Stimulated activated CD4-positive, alpha-beta T cell treated with anti-CD3 and anti-CD28 coated beads, TNF-alpha, amount 100 ng/mL, for 1 hour (primary cell): Measurements from ENCODE around the gene LDB1.

Experiments
- DNase-seq, 3 donors: peaks; one replicate each; pipeline ENCODE4 v3.0.0-alpha.2; 2020; ENCODE audit warnings: low read depth in 3 of 3, low spot score in 1 of 3

Gene LDB1

DNA sequence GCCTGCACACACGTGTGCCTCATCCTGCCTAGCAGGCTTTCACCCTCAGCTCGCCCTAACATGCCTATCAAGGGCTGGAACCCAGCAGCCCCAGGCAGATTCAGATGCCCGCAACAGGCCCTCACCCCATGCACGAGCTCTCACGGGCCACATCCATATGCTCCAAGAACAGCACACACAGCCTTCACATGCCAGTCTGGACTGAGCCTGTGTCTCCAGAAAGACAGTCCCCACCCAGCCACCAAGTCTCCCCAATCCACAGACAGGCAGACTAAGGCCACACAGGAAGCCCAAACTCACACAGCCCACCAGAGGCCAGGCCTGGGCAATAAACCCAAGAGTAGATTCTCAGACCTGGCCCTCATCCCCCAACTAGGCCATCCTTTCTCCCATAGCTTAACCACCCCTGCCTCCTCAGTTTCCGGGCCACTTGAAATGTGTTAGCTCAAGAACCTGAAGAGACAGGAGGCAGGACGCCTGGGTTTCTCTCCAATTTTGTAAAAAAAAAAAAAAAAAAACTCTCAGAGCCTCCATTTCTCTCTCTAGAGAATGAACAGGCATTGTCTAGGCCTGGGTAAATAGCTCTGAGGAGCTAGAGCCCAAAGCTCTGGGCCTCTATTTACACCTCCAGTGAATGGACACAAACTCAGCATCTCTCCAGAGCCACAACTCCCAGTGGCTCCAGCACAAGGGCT is 6.8 kb downstream of the LDB1 start:
- DNase-seq, result no peak

DNA sequence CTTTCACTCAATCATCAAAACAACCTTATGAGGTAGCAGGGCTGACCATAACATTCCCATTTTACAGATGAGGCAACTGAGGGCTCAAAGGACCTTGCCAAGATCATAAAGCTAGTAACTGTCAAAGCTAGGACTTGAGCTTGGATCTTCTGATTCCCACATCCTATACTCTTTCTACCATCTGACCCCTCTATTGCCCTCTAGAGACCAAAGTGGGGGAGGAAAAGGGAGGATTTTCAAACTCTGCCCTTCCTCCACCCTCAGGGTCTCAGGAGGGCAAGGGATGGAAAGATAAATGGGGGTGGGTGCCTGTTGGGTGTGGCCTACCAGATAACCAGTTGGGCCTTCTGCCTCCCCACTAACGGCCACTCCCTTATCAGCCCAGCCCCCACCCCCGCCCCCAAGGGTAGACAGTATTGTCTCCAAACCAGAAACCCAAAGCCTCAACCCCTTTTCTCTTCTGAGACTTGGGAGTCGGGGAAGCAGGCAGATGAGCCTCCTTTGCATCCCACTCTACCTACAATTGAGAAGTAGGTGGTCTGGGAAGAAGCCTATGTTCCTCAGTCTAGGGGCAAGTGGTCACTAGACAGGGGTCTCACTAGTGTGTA is 7.9 kb downstream of the LDB1 start:
- no peak for DNase-seq

DNA sequence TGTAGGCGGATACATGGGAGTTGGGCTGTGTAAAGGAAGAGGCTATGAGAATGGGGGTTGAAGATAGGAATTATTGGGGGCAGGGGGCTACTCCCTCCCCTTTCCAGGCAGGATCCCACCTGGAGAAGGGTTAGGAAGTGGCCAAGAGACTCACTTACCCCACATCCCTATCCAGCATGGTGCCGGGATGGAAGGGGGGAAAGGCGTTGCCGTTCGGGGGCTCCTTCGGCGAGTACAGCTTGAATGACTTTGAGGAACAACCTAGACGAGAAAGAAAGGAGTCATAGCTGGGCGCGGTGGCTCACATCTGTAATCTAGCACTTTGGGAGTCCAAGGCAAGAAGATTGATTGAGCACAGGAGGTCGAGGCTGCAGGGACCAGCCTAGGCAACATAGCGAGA is 8.9 kb downstream of the LDB1 start:
- no peak for DNase-seq

DNA sequence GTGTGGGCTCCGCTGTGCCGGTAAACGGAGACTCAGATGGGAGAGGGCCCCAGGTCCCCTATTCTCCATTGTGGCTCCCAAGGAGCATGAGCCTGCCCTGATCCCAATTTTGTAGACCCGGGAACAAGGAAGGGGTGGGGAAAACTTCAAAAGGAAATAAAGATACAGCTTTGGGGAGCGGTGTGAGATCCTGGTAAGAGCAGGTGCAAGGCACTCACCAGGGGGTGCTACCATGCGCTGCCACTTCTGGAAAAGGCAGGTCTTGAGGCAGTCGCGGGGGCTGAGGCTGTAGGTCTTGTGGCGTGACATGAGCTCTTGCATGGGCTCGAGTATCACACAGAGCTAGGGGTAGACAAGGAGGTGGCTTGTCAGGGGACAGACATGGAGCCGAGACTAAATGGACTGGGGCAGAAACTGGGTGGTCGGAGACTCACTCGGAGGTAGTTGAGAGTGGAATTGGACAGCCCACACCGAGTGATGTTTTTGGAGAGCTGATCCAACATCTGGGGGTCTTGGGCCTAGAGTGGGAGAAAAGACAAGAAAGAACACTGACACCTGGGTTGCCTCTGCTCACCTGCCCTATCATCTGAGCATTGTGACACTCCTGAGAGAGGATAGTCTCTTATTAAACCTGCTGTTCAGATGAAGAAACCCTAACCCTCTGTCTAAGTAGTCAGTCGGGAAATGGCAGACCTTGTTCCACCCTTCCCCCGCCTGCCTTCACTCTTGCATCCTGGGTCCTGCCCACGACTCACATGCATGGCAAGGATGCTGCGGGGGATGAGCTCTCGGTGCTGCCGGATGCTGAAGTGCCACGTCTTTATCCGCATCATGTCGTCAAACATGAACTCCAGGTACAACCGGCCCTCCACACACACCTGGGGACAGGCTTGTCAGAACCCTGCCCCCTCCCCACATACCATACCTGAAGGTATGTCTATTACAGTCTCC is 10.7 kb downstream of the LDB1 start:
- DNase-seq, result no peak

DNA sequence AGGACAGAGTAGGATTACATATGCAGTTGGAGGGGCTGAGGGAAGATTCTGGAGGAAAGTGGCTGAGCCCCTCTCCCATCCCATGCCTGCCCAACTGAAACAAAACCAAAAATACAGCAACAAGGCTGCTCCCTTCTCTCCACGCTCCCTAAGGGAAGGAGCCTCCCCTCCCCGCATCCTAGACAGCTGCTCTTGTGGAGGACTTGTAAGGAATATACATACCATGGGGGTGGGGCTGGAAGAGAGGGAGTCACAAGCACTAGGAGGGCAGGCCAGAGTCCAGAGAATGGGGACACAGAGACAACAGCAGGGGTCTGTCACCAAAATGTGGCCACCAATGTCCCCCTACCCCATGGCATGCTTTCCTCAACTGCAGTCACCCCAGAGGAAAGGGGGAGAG is 13.2 kb downstream of the LDB1 start:
- DNase-seq, result no peak

DNA sequence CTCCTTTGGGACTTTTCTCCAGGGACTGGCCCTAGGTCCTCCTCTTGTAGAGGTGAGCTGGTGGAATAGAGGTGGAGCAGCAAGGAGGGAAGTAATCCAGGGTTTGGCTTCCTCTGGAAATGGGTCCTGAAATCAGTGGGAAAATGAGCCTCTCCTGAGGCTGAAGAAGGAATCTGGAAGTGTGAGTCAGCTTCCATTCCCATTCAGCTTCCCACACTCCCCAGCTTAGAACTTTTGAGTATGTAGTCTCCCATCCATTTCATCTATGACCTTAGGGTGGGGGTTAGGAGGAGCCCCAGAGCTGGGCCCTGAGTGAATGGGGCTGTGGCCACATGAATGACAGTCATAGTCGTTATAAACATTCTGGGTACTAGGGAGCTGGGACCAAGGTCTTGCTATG is 17.7 kb downstream of the LDB1 start:
- no peak for DNase-seq

DNA sequence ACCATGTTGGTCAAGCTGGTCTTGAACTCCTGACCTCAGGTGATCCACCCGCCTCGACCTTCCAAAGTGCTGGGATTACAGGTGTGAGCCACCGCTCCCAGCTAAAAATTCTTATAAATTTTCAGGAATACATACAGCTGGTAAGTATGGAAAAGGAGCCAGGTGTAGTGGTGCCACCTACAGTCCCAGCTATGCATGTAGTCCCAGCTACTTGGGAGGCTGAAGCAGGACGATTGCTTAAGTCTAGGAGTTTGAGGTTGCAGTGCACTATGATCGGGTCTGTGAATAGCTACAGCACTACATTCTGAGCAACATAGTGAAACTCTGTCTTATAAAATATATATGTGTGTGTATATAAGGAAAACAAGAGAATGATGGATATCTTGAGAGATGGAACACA is 19.0 kb downstream of the LDB1 start:
- no peak for DNase-seq

DNA sequence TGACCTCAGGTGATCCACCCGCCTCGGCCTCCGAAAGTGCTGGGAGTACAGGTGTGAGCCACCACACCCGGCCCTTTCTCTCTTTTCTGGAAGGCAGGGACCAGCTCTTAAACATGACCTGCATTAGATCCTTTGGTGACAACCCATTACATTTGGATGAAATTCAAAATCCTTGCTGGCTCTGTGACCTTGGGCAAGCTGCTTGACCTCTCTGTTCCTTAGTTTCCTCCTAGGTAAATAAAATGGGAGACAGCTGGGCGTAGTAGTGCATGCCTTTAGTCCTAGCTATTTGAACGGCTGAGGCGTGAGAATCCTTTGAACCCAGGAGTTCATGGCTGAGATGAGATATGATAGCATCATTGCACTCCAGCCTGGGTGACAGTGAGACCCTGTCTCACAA is 23.7 kb downstream of the LDB1 start:
- DNase-seq, result no peak

DNA sequence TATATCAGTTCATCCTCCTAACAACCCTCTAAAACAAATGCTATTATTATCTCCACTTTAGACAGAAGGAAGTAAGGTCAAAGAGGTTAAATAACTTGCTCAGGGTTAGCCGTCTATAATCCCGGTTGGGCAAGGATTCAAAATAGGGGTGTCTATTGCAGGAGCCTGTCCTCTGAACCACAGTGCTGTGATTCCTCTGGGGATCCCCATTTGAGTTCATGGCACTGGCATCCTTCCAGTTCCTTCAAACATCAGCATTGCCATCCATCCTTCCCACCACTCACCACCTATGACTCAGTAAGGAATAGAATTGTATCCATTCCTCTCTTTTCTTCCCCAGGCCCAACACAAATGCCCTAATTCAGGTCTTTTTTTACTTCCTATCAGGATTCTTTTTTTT is 29.4 kb downstream of the LDB1 start:
- DNase-seq, result no peak

DNA sequence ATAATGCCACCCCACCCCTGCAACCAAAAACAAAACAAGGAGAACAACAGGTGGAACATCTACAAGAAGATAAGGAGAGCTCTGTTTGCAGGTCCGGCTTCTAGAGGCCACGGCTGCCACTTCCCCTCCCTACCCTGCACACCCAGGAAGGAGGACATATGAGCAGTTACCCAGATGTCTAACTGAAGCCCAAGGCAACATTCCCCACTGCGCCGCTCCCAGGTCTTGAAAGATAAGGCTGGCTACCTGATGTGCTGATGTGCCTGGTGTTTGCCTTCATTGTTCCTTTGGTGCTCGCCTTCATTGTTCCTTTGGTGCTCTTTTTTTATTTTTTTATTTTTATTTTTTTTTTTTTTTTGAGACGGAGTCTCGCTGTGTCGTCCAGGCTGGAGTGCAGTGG is 34.0 kb downstream of the LDB1 start:
- no peak for DNase-seq

DNA sequence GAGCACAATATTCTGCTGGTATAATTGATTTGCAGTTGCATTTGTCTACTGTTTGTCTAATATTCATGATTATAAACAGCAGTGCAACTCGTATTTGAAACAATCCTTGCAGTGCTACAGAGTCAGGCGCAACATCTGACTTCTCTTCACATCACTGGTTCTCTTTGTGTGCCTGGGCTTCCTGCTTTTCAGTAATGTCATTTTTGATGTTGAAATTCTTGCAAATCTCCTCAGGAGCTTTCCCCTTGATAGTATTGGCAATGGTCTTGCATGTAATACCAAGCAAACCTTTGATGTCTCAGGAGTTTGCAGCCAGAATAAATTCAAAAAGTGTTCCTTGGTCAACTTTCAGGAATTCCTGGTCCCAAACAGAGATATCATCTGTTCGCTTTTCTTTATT is 34.8 kb downstream of the LDB1 start:
- no peak for DNase-seq

DNA sequence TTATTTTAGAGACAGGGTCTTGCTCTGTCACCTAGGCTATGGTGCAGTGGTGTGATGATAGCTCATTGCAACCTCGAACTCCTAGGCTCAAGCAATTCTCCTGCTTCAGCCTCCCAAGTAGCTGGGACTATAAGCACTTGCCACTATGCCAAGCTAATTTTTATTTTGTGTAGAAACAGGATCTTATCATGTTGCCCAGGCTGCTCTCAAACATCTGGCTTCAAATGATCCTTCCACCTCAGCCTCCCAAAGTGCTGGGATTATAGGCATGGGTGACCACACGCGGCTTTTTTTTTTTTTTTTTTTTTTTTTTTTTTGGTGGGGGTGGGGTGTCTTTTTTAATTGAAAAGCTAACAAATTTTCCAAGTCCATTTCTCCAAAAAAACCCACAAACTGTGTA is 36.6 kb downstream of the LDB1 start:
- DNase-seq, result no peak

DNA sequence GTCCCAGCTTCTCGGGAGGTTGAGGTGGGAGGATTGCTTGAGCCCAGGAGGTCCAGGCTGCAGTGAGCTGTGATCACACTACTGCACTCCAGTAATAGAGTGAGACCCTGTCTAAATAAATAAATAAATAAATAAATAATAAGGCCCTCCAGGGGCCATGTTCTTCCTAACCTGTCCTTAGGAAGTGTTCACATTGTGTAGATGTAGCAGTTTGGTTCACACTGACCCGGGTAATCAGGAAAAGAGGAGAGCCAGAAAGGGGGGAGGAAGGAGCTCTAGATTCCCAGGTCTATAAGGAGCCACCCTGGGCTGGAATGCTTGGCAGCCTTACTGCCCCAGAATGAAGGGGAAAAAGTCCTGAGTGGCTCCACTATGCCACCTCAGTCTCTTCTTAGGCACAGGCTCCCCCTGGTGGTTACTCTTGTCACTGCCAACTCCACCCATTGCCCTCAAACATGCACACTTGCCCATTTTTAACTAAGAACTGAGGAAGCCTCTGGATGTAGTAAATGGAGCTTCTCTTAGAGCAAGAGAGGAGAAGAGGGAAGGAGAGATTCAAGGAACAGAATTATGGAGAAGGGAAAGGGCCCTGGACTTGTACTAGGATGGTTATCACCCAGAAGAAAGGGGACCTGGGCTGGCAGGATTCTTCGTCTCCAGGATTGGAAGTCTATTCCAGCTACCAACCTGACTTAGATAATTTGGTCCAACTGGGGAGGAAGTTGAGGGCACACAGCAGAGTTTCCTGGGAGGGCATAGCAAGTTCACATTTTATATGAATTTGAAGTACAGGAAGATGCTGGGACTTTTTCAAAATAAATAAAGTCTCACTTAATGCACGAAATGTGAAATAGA is 47.3 kb downstream of the LDB1 start:
- DNase-seq, result peak; percentile 49 to 66 (median 54)

DNA sequence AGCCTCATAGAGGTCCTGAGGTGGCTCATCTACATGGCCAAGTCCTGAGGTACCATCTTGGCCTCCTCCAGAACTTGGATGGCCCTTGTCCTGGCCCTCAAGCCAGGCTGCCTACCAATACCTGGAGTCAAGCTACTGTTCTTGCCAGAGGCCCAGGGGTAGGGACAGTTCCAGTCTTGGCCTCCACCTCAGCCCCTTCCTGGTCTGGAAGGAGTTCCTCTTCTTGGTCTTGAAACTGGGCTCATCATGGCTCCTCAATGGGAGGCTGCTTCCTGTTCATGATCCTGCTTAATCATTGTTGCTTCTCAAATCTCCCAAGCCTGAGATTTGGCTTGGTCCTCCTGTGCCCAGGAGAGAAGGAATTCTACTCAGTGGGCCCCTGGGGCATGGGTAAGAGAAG is 51.1 kb downstream of the LDB1 start:
- DNase-seq, result no peak

DNA sequence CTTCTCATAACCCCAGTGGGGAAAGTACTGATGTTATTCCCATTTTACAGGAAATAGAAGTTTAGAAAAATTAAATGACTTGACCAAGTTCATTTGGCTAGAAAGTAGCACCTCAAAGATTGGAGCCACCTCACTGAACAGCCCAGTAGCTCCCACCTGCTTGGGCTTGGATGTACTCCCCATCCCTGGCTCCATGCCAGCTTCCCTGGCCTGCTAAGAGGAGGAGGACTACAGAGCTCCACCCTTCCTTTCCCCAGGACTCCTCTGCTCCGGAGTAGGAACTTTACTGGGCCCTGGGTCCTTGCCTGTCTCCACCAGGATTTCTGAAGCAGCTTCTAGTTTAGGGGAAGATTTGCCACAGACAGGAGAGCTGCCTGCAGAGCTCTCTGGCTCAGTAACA is 52.0 kb downstream of the LDB1 start:
- DNase-seq, result no peak

DNA sequence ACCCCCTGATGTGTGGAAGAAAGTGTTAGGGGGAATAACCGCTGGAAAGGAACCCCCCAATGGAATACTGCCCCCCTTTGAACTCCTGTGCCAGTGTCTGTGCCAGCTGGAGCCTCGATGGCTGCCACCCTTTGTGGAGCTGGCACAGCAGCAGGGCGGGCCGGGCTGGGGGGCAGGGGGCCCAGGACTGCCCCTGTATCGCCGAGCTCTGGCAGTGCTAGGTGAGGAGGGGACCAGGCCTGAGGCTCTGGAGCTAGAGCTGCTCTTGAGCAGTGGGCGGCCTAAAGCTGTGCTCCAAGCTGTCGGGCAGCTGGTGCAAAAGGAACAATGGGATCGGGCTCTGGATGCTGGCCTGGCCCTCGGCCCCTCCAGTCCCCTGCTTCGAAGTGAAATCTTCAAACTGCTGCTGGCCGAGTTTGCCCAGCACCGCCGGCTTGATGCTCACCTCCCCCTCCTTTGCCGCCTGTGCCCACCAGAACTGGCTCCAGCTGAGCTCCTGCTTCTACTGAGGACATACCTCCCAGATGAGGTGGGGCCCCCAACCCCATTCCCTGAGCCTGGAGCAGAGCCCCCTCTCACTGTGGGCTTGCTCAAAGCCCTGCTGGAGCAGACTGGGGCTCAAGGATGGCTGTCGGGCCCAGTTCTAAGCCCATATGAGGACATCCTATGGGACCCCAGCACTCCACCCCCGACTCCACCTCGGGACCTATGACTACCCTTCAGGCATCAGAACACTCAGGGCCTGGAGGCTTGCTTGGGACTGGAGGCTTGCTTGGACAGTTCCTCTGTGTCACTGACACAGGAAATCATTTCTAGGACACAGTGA is 52.9 kb downstream of the LDB1 start:
- DNase-seq, result no peak

DNA sequence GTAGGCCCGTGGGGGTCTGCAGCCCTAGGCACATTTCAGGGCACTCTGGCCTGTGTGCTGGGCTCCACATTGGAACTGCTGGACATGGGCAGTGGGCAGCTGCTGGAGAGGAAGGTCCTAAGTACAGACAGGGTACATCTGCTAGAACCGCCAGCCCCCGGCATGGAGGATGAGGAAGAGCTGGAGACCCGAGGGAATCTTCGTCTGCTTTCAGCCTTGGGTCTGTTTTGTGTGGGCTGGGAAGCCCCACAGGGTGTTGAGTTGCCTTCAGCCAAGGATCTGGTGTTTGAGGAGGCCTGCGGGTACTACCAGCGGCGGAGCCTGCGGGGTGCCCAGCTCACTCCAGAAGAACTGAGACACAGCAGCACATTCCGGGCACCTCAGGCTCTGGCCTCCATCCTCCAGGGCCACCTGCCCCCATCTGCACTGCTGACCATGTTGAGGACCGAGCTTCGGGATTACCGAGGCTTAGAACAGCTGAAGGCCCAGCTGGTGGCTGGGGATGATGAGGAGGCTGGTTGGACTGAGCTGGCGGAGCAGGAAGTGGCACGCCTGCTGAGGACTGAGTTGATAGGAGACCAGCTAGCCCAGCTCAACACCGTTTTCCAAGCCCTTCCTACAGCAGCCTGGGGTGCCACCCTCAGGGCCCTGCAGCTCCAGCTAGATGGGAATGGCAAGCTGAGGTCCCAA is 53.6 kb downstream of the LDB1 start:
- no peak for DNase-seq

DNA sequence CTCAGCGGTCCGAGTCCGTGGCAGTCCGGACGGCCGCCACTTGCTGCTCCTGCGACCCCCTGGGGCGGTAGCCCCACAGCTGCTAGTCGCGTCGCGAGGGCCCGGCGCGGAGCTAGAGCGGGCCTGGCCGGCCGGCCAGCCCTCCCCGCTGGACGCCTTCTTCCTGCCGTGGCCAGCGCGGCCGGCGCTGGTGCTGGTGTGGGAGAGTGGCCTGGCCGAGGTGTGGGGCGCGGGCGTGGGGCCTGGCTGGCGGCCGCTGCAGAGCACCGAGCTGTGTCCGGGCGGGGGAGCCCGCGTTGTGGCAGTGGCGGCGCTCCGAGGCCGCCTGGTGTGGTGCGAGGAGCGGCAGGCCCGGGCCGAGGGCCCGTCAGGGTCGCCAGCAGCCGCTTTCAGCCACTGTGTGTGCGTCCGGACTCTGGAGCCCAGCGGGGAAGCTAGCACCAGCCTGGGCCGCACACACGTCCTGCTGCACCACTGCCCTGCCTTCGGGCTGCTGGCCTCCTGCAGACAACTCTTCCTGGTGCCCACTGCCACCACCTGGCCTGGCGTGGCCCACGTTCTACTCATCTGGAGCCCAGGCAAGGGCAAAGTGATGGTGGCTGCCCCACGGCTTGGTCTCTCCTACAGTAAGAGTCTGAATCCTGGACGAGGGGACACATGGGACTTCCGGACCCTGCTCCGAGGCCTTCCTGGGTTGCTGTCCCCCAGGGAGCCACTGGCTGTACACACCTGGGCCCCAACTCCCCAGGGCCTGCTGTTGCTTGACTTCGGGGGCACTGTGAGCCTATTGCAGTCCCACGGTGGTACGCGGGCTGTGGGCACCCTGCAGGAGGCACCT is 54.4 kb downstream of the LDB1 start:
- DNase-seq, result no peak
